A673 (cell line): ENCODE measurements around the gene KRTAP5-10.

Source experiments
- CTCF ChIP-seq: fragments of 300-800, 200-600 bp; sonication (generic); conservative IDR thresholded peaks from 2 replicates; pipeline ENCODE4 v1.5.1; 2017; ENCODE audit warnings: low read depth, mild to moderate bottlenecking, antibody characterized with exemption, low read length, moderate library complexity, mixed read lengths
- EZH2 ChIP-seq: fragments of 200-600 bp; sonication (generic); IDR thresholded peaks from 2 replicates; pipeline ENCODE4 v1.6.1; 2017; ENCODE audit warnings: borderline replicate concordance, low read depth, mild to moderate bottlenecking, mixed read lengths, antibody characterized with exemption, low read length; ENCODE audit not compliant: poor library complexity, severe bottlenecking

DNA sequence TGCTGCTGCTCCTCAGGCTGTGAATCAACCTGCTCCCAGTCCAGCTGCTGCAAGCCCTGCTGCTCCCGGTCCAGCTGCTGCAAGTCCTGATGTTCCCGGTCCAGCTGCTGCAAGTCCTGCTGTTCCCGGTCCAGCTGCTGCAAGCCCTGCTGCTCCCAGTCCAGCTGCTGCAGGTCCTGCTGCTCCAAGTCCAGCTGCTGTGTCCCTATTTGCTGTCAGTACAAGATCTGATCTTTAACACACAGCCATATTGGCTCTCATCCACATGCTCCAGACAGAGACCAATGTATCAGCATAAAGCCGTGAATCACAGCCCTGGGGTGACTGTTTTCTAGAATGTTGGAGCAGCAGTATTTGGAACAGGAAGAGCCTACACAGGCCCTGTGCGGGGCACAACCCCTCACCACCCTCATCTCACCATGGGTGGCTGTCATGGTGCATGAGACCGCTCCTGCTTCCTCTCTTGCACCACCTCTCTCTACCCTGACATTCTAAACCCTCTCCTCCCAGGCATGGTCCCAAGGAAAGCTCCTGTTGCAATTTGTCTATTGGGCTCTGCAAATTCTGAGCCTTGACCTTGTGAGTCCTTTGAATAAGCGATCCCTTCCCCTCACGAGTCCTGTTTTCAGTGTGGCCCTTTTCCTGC is 3.5 kb downstream of the KRTAP5-10 start:
- no peak for TF ChIP-seq CTCF
- TF ChIP-seq EZH2, result no peak
